Measurements from ENCODE around the gene VPS37C.

Gene VPS37C

DNA sequence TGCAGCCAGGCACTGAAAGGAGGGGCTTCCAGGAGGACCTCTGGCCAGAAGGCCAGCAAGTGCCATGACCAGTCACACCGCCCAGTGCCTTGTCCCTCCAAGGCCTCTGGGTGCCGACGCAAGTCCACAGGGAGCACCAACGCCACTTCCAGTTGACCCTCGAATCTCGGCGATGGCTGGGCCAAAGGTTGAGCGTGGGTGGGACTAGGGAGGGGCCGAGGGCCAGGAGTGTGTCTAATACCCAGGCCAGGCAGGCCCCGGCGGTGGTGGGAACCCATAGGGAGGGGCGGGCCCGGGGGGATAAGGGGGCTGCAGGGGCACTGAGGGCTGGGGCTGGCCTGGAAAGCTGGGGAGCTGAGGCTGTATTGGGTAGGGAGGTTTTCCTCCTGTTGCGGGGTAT is 29.6 kb downstream of the VPS37C start:
- DNase-seq = no peak

DNA sequence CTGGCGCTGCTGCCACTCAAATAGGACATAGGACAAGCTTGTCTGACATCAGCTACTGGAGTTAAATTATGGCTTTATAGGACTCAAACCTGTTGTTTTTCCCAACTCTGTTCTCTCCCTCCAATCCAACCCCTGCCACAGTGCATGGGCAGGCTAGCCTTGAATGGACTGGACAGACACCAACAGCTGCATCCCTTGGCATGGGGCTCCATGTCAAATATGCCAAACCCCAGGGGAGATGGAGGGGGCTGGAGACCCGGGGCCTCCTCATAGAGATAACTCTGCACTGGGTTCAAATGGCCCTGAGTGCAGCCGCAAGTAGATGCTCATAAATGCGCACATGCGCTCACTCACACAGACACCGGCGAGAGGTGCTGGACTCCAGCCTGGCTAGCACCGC is 30.0 kb downstream of the VPS37C start:
- DNase-seq = no peak

DNA sequence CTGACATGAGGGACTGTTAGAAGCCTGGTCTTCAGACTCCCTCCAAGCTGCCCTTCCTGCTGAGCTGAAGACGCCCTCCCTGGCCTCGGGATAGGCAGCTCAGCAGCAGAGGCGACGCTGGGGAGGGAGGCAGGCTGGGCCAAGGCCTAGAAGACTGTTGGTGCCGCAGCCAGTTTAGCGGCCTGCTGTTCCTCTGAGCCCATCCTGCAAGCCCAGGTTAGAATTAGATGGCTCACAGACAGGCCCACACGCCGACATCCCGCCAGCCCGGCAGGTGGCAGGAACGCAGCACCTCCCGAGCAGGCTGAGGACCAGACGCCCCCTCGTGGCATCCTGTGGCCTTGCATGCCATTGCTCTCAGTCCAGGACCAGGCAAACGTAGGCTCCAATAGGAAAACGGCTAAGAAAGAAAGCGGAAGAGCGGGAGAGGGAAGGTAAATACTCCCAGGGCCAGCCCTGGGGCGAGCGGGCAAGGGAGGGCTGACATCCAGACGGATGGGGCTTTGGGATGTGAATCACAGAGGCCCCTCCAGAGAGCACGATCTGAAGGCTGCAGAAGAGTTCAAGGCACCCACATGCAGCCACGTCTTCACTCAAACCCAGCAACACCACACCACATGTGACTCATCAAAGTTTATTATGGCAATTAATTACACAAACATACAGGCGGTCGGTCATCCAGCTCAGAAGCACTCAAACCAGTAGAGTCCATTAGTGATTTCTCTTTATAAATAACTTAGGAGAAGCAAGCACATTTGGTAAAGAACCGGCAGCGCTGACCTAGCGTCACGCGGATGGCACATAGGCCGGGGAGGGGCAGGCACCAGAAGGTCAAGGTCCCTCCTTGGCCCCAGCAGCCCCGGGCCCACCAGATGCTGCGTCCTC is 31.3 kb downstream of the VPS37C start:
- DNase-seq = no peak

DNA sequence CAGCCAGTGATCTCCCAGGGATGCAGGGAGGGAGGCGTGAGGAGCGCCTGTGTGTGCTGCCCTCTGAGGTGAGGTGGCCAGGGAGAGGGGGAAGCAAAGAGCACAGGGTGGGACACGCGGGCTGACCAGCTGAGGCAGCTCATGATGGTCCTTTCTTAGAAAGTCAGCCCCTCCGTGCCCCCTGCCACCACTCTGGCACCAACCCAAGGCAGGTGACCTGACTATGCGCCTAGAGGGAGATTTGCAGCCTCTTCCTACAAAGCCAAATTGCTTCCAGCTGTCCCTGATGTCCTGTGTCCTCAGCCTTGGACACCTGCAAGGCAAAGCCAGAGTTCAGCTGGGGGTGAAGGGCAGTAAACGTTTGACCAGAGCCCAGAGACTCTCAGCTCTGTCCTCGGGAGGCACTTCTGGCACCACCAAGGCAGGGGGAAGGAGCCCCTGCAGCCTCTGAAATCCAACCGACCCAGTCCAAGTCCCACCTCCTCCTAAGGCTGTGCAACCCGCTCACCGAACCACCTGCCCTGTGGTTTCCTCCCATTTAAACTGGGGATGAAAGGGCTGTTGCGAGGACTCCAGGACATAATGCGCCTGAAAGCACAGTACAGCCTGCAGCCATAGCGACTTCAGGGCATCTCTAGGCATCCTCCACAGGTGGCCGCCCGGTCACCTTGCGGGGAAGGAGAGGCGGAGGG is 32.1 kb downstream of the VPS37C start:
- DNase-seq = no peak

DNA sequence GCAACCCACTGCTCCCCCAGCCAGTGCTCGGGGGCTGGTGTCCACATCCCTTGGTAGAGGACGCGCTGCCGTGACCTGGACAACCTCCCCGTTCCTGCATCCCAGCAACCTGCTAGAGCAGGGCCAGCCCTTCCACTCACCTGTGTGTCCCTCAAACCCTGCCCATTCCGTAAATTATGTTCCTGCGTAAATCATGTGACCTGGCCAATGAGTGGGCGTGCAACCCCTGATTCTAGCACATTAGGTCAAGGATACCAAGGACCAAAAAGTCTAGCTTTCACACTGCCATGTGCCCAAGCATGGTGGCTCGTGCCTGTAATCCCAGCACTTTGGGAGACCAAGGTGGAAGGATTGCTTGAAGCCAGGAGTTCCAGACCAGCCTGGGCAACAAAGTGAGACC is 33.2 kb downstream of the VPS37C start:
- DNase-seq = no peak

DNA sequence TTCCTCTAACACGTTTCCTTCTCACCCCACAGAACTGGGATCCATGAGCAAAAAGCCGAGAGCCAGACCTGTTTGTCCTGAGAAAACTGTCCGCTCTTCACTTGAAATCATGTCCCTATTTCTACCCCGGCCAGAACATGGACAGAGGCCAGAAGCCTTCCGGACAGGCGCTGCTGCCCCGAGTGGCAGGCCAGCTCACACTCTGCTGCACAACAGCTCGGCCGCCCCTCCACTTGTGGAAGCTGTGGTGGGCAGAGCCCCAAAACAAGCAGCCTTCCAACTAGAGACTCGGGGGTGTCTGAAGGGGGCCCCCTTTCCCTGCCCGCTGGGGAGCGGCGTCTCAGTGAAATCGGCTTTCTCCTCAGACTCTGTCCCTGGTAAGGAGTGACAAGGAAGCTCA is 35.0 kb downstream of the VPS37C start:
- DNase-seq = no peak

DNA sequence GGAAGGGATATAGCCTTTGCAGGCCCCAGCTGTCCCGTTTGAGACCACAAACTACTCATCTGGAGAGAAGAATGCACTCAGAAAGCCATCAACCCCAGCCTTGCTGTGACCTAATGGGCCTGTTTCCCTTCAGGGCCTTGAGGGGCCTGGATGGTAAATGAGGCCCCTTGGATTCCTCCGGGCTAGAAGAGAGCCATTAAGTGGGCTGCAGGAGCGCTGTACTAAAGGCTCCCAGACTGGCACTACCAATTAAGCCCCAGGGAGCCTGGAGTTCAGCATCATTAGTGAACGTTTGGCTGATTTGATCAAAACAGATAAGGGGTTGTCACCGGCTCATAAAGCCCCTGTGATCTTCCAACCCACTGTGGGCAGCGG is 35.9 kb downstream of the VPS37C start:
- no peak for DNase-seq

DNA sequence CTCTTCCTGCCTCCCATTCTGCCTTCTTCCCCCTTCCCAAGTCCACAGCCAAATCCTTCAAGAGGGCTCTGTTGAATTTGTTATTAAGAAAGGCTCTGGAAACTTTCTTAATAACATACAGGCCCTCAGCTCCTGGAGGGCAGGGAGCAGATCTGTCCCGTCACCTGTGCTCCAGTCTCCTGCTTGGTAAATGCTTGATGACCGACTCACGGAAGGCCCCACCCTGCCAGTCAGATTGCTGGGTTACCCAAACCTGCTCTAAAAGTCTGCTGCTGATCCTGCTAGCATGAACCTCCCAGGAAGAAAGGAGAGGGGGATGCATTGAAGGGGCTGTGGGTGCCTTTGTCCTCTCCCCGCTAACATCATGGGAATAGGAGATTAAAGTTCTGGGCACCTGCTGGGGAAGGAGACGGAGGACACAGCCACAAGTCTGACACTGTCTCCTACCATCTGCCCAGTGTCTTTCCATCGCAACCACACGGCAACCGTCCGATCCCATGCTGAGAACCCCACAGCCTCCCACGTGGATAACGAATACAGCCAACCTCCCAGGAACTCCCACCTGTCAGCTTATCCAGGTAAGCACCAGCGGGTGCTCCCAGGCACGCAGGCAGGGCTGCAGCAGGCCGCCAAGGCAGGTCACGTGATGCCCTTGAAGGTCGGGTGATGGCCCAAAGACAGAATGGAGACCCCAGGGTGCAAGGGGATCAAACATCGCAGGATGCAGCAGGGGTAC is 36.5 kb downstream of the VPS37C start:
- DNase-seq = no peak

DNA sequence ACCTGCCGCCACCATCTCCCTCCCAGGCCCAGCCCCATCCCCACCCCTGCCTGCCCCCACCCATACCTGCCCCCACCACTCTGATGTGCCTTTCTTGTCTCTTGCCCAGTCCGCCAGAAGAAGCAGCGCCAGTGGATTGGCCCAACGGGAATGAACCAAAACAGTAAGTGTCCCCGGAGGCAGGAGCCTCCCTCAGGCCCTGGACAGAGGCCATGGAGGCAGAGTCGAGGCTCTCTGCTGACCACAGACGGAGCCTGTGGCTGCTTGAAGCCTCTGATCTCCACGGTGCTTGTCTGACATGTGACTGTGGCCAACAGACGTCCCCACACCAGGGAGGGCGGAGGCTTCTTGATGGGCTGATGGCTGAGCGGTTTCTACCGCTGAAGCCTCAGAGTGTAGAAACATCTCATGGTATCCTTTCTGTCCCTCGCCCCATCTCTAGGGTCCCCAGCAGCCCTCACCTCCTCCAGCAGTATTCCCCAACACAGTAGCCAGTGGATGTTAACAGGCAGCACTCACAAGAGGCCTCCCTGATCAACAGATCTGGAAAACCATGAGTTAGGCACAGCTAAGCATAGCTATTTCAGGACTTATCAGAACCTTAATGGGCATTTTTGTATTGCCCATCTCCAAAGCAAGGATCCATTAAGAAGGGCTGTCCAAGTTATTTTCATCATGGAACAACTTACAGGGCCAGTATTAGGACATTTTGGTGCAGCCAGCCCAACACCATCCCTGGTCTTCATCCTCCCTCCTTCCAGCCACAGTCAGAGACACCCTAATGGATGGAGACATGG is 37.3 kb downstream of the VPS37C start:
- no peak for DNase-seq

DNA sequence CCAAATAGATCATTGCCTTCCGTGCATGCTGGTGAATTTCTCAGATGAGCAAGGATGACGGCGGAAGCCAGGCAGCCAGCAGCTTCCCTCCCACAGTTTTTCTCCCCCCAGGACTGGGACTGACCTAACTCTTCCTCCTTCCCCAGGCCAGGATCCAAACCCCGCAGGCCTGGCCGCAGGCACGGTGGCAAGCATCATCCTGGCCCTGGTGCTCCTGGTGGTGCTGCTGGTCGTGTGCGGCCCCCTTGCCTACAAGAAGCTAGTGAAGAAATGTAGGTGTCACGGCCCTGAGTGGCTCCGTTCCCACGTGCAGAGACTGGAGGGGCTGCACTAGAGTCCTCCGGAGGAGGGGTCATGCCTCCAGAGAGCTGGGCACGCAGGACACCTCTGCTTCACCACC is 38.5 kb downstream of the VPS37C start:
- DNase-seq = no peak

DNA sequence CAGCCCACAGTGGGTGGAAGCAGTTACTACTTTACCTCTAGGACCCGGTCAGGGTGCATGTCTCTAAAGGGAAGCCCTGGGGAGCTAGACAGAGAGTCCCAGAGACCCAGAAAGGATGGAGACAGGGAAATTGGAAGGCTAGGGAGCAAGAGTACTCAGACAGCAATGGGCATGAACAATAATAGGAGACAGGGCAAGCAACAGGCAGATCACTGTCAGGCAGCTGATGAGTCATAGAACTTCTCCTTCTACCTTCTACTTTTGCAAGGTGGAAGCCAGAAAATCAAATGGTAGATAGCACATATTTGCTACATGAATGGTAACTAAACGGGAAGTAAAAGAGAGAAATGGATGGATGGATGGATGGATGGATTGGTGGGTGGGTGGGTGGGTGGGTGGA is 39.3 kb downstream of the VPS37C start:
- DNase-seq = no peak

DNA sequence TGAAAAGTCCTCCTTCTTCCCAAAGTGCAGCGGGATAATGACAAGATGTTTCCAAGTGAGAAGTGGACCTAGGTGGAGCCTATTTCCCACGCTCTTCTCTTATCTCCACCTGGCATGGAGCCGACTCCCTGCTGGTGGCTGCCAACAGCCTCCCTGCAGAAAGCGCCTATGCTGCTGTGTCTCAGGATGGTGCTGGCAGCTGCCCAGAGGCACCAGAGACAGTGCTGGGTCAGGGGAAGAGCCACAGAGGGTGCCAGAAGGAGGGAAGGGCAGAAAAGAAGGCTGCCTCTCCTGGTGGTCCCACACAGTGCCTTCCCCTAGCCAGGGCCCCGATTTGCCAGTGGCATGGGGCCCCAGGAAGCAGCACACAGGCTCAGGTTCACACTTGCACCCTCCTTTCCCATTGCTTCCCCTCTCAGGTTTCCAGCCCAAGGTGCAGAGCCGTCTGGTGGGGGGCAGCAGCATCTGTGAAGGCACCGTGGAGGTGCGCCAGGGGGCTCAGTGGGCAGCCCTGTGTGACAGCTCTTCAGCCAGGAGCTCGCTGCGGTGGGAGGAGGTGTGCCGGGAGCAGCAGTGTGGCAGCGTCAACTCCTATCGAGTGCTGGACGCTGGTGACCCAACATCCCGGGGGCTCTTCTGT is 39.9 kb downstream of the VPS37C start:
- DNase-seq = no peak

DNA sequence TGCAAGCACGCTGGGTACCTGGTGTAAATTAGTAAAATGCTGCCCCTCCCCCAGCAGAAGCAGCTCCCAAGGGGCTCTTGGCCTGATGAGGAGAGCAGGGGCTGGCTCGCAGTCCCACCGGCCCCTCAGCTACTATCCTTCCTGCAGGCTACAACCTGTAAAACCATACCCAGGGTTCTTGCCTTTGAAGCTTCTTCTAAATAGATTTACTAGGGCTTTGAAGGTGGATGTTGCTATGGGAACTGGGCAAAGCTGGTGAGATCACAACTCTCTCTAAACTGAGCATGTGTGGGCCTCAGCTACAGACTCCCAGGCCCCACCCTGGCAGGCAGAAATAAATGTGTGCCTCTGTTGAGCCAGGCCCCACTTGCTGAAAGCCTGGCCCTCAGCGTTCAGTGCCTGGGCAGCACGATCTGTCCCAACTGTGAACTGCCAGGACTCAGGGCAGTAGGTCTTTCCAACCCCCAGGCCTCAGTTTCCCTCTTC is 40.5 kb downstream of the VPS37C start:
- DNase-seq = no peak

DNA sequence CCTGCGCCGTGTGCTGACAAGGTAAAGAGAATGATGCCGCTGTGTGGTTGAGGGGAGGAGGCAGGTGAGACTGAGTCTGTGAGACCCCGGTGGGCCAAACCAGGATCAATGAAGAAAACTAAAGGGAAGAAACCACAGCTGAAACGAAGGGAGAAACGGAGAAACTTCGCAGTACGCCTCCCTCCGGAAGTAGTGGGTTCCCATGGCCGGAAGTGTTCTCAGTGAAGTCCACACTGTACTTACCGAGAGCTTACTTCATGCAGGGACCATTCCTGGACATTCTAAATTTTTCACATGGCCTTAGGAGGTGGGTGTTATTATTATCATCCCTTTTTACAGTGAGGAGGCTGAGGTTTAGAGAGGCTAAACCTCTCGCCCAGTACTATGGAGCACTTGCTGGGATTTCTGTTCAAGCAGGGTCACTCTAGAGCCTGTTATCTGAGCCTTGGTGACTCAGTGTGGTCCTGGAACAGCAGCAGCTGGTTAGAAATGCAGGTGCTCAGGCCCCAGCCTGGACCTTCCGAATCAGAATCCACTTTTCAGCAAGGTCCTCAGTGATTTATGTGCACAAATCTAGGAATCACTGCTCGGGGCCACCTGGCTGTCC is 41.0 kb downstream of the VPS37C start:
- DNase-seq = no peak

DNA sequence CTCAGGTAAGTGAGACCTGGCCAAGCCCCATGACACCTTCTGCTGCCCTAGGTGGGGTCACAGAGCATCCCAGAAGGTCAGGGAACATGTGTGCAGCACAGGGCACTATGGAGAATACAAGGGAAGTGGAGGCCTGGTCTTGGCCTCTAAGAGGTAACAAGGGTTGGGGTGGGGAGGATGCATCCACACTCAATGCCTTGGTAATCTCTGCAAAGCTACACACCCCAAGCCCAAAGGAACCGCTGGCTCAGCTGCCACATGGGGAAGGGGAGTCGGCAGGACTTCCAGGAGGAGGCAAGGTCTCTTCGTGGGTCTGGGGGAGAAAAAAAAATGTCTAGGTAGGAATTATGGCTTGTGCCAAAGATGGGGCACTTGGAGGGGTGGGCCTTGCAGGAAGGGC is 41.7 kb downstream of the VPS37C start:
- DNase-seq = no peak

DNA sequence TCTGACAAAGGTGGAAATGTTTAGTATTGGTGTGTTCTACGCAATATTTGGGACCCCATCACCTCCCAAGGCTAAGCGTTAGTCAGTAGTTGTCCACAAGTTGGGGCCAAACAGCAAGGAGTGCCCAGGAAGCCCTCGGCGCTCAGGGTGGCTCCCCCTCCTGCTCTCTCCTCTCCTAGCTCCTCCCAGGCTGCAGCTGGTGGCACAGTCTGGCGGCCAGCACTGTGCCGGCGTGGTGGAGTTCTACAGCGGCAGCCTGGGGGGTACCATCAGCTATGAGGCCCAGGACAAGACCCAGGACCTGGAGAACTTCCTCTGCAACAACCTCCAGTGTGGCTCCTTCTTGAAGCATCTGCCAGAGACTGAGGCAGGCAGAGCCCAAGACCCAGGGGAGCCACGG is 42.2 kb downstream of the VPS37C start:
- no peak for DNase-seq

DNA sequence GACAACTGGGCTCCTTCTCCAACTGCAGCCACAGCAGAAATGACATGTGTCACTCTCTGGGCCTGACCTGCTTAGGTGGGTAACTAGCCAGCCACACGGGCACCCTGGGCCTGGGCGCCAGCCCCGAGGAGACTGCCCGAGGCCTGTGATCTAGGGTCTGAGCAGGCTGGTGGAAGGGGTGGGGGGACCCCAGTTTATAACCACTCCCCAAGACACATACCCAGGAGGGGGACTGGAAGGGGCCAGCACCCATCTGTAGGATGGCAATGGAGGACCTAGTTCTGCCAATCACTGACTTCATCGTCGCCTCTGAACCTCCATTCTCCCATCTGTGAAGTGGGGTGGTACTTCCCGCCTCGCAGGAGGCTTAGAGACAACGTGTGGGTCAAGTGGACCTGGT is 42.8 kb downstream of the VPS37C start:
- DNase-seq = no peak

DNA sequence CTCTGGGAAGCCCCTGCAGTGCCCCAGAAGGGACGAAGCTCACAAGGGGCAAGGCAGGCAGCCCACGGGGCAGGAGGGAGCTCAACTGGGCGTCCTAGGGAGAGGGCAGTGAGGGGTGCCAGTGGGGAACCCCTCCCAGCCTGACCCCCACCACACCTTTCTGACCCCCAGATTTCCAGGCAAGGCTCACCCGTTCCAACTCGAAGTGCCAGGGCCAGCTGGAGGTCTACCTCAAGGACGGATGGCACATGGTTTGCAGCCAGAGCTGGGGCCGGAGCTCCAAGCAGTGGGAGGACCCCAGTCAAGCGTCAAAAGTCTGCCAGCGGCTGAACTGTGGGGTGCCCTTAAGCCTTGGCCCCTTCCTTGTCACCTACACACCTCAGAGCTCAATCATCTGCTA is 43.2 kb downstream of the VPS37C start:
- DNase-seq = no peak

DNA sequence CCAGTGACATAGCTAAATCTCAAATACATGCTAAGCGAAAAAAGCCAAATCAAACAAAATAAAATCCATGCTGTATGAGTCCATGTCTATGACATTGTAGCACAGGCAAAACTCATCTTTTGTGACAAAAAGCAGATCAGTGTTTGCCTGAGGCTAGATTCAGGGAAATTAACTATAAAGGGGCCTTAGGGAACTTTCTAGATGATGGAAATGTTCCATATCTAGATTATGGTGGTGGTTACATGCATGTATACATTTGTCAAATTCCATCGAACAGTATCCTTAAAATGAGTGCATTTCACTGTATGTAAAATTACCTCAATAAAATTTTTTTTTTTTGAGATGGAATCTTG is 44.1 kb downstream of the VPS37C start:
- DNase-seq = no peak

DNA sequence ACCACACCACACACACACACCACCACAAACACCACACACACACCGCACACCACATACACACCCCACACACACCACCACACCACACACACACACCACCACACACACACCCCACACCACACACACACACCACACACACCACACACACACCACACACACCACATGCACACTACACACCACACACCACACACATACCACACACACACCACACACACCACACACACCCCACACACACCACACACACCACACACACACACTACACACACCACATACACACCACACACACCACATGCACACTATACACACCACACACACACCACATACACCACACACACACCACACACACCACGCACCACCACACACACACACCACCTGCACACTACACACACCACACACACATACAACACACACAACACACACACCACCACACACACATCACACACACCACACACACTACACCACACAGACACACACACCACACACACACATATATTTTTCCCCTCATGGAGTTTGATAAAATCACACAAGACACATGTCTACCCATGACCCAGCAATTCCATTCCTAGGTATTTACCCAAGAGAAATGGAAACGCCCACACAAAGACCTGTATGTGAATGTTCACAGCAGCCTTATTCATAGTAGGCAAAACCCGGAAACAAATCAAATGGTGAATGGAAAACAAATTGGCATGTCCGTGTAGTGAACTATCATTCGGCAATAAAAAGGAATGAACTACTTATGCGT is 44.6 kb downstream of the VPS37C start:
- no peak for DNase-seq

DNA sequence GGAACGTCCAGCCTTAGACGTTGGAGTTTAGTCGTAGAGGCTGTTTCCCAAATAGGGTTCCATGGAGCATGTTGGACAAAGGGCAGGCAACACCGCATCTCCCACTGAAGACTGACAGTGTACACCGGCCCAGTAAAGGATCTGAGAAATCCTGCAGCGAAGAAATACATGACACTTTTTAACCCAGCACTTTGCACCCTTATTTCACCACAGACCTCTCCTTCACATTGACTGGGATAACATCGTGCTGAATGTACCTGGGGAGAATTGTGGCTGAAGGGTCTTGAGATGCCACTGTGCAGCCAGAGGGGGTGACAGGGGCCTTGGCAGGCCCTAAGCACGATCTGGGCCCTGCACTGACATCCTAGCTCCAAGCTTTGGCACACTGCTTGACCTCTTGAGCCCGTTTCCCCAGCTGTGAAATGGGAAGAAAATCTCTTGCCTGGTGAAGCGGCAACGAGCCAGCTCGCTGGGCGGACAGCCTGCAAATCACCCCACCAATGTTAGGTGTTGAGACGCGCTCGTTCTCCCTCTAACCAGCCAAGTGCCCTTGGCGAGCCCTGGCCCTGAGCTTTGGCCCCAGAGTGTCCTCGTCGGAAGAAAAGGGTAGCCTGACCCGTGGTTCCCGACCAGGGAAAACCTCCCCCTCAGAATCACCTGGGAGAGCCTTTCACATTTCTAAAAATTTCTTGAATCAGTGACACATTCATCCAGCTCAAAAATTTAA is 45.6 kb downstream of the VPS37C start:
- DNase-seq = no peak

All from NCI-H524 (cell line).